ENCODE results near the gene NBPF14. TPM values are rescaled to one million over a fixed set of nuclear protein-coding genes. Genes with fewer than 3 reads are reported as not detected.

Gene NBPF14
- total RNA-seq, 1 donor from 2014 or later: 33.5 TPM

Other genes starting within 250 kb of the NBPF14 start
- gene PPIAL4G, start 112.7 kb downstream of the NBPF14 start, total RNA-seq: not detected
- 0.74 TPM for gene NUDT4B, start 152.8 kb upstream of the NBPF14 start, total RNA-seq
- gene PDE4DIP, start 248.4 kb upstream of the NBPF14 start, total RNA-seq: 126 TPM